ENCODE measurements around the gene ATP2C2.

ATP2C2 gene, protein sequence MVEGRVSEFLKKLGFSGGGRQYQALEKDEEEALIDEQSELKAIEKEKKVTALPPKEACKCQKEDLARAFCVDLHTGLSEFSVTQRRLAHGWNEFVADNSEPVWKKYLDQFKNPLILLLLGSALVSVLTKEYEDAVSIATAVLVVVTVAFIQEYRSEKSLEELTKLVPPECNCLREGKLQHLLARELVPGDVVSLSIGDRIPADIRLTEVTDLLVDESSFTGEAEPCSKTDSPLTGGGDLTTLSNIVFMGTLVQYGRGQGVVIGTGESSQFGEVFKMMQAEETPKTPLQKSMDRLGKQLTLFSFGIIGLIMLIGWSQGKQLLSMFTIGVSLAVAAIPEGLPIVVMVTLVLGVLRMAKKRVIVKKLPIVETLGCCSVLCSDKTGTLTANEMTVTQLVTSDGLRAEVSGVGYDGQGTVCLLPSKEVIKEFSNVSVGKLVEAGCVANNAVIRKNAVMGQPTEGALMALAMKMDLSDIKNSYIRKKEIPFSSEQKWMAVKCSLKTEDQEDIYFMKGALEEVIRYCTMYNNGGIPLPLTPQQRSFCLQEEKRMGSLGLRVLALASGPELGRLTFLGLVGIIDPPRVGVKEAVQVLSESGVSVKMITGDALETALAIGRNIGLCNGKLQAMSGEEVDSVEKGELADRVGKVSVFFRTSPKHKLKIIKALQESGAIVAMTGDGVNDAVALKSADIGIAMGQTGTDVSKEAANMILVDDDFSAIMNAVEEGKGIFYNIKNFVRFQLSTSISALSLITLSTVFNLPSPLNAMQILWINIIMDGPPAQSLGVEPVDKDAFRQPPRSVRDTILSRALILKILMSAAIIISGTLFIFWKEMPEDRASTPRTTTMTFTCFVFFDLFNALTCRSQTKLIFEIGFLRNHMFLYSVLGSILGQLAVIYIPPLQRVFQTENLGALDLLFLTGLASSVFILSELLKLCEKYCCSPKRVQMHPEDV

GRCh38 chr16:84368308-84368996 is at the start of gene ATP2C2:
Gene ATP2C2 (plus strand): TSS chr16:84368538. CDS start chr16:84368616, 78 bp downstream.
- Histone ChIP-seq H3K4me1 (ENCODE audit: control insufficient read depth, insufficient read depth, low read length) (peaks cover 13% of the 10 kb centered on the region), H3K27ac (ENCODE audit: low read depth, low read length) (no peak within 1 kb of the TSS), H3K36me3 (ENCODE audit: control insufficient read depth, insufficient read depth, low read length) (no peaks in the 10 kb centered on the region), H3K9me3 (ENCODE audit: control insufficient read depth, insufficient read depth, low read length) (no peaks in the 10 kb centered on the region), H3K4me3 (ENCODE audit: low read depth, low read length) (peak within 1 kb of the TSS; percentile 73), H3K27me3 (ENCODE audit: control insufficient read depth, insufficient read depth, low read length) (peaks cover 31% of the 10 kb centered on the region), H3K9ac (ENCODE audit: low read depth, low read length) (no peak within 1 kb of the TSS)

DNA sequence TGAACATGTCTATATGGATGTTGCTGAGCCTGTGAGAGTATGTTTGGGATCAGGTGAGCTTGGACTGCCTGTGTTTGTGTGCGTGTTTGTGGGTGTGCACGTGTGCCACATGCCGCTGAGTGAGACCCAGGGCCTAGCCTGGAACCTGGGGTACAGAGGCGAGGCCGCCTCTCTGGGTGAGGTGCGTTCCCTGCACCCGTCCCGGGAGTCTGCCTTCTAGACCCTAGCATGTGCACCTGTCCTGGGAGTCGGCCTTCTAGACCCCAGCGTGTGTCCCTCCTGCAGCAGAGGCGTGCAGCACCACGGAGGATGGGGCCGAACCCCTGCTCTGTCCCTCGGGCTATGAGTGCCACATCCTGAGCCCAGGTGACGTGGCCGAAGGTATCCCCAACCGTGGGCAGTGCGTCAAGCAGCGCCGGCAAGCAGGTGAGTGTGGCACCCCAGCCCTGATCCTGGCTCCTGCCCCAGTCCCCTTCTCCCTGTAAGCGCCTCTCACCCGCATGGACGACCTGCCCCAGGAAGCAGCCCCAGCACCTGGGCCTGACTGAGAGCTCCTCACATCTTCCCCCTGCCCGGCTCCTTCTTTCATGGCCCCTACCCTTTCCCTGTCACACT is 49.1 kb upstream of the ATP2C2 start:
- Histone ChIP-seq H3K36me3 (ENCODE audit: control insufficient read depth, insufficient read depth, low read length) (no peaks in the 10 kb centered on the region), H3K27ac (ENCODE audit: low read depth, low read length) (no peak overlapping the region), H3K9ac (ENCODE audit: low read depth, low read length) (no peak overlapping the region), H3K4me3 (ENCODE audit: low read depth, low read length) (no peak overlapping the region), H3K9me3 (ENCODE audit: control insufficient read depth, insufficient read depth, low read length) (no peaks in the 10 kb centered on the region), H3K27me3 (ENCODE audit: control insufficient read depth, insufficient read depth, low read length) (no peaks in the 10 kb centered on the region), H3K4me1 (ENCODE audit: control insufficient read depth, insufficient read depth, low read length) (no peaks in the 10 kb centered on the region)

- Histone ChIP-seq H3K4me1 (ENCODE audit: control insufficient read depth, insufficient read depth, low read length) (no peaks in the 10 kb centered on the region), H3K4me3 (ENCODE audit: low read depth, low read length) (no peak overlapping the region), H3K27ac (ENCODE audit: low read depth, low read length) (no peak overlapping the region), H3K9ac (ENCODE audit: low read depth, low read length) (no peak overlapping the region), H3K27me3 (ENCODE audit: control insufficient read depth, insufficient read depth, low read length) (no peaks in the 10 kb centered on the region), H3K36me3 (ENCODE audit: control insufficient read depth, insufficient read depth, low read length) (no peaks in the 10 kb centered on the region), H3K9me3 (ENCODE audit: control insufficient read depth, insufficient read depth, low read length) (no peaks in the 10 kb centered on the region)
These were observed 47.8 kb upstream of the ATP2C2 start for GRCh38 chr16:84320511-84320910.

GRCh38 chr16:84321932-84322331 is 46.4 kb upstream of the ATP2C2 start:
- Histone ChIP-seq H3K9ac (ENCODE audit: low read depth, low read length) (no peak overlapping the region), H3K27me3 (ENCODE audit: control insufficient read depth, insufficient read depth, low read length) (no peaks in the 10 kb centered on the region), H3K9me3 (ENCODE audit: control insufficient read depth, insufficient read depth, low read length) (no peaks in the 10 kb centered on the region), H3K4me1 (ENCODE audit: control insufficient read depth, insufficient read depth, low read length) (no peaks in the 10 kb centered on the region), H3K27ac (ENCODE audit: low read depth, low read length) (no peak overlapping the region), H3K4me3 (ENCODE audit: low read depth, low read length) (no peak overlapping the region), H3K36me3 (ENCODE audit: control insufficient read depth, insufficient read depth, low read length) (no peaks in the 10 kb centered on the region)

GRCh38 chr16:84322749-84323148 is 45.6 kb upstream of the ATP2C2 start:
- no peak overlapping the region for H3K4me3 ChIP-seq (ENCODE audit: low read depth, low read length)
- H3K36me3 ChIP-seq (ENCODE audit: control insufficient read depth, insufficient read depth, low read length), result no peaks in the 10 kb centered on the region
- H3K4me1 ChIP-seq (ENCODE audit: control insufficient read depth, insufficient read depth, low read length), result no peaks in the 10 kb centered on the region
- no peak overlapping the region for H3K9ac ChIP-seq (ENCODE audit: low read depth, low read length)
- H3K27ac ChIP-seq (ENCODE audit: low read depth, low read length), result no peak overlapping the region
- H3K27me3 ChIP-seq (ENCODE audit: control insufficient read depth, insufficient read depth, low read length), result no peaks in the 10 kb centered on the region
- no peaks in the 10 kb centered on the region for H3K9me3 ChIP-seq (ENCODE audit: control insufficient read depth, insufficient read depth, low read length)

GRCh38 chr16:84323606-84324005 is 44.7 kb upstream of the ATP2C2 start:
- Histone ChIP-seq H3K36me3 (ENCODE audit: control insufficient read depth, insufficient read depth, low read length) (no peaks in the 10 kb centered on the region), H3K9ac (ENCODE audit: low read depth, low read length) (no peak overlapping the region), H3K27ac (ENCODE audit: low read depth, low read length) (no peak overlapping the region), H3K9me3 (ENCODE audit: control insufficient read depth, insufficient read depth, low read length) (no peaks in the 10 kb centered on the region), H3K4me3 (ENCODE audit: low read depth, low read length) (no peak overlapping the region), H3K27me3 (ENCODE audit: control insufficient read depth, insufficient read depth, low read length) (no peaks in the 10 kb centered on the region), H3K4me1 (ENCODE audit: control insufficient read depth, insufficient read depth, low read length) (no peaks in the 10 kb centered on the region)

DNA sequence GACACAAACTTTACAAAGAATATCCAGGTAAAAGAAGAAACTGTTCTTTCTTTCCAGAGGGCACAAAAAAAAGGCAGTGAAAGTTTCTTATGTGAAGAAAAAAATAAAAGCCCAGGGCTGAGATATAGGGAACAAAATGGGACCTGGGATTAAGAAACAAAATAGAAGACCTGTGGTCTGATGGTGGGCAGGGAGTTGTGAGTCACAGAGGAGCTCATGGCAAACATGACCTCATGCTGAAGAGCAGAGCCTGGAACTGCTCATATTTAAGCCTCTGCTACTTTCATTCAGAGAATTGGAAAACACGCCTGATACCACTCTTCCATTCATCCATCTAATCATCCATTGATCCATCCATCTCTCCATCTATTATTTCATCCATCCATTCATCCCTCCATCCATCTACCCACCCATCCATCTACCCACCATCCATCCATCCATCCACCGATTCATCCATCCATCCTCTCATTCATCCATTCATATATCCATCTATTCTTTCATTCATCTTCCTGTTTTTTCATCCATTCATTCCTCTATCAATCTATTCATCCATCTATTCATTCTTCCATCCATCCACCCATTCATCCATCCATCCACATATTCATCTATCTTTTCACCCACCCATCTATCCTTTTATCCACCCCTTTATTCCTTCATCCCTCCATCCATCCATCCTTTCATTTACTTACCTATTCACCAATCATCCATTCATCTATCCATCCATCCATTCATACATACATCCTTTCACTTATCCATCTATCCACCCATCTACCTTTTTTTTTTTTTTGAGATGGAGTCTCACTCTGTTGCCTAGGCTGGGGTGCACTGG is 43.7 kb upstream of the ATP2C2 start:
- no peak overlapping the region for H3K27ac ChIP-seq (ENCODE audit: low read depth, low read length)
- H3K4me1 ChIP-seq (ENCODE audit: control insufficient read depth, insufficient read depth, low read length), result no peaks in the 10 kb centered on the region
- H3K9ac ChIP-seq (ENCODE audit: low read depth, low read length), result no peak overlapping the region
- H3K27me3 ChIP-seq (ENCODE audit: control insufficient read depth, insufficient read depth, low read length), result no peaks in the 10 kb centered on the region
- H3K36me3 ChIP-seq (ENCODE audit: control insufficient read depth, insufficient read depth, low read length), result no peaks in the 10 kb centered on the region
- H3K9me3 ChIP-seq (ENCODE audit: control insufficient read depth, insufficient read depth, low read length), result no peaks in the 10 kb centered on the region
- H3K4me3 ChIP-seq (ENCODE audit: low read depth, low read length), result no peak overlapping the region

GRCh38 chr16:84326545-84326944 is 41.8 kb upstream of the ATP2C2 start:
- Histone ChIP-seq H3K27ac (ENCODE audit: low read depth, low read length) (no peak overlapping the region), H3K36me3 (ENCODE audit: control insufficient read depth, insufficient read depth, low read length) (no peaks in the 10 kb centered on the region), H3K27me3 (ENCODE audit: control insufficient read depth, insufficient read depth, low read length) (no peaks in the 10 kb centered on the region), H3K4me1 (ENCODE audit: control insufficient read depth, insufficient read depth, low read length) (no peaks in the 10 kb centered on the region), H3K4me3 (ENCODE audit: low read depth, low read length) (no peak overlapping the region), H3K9me3 (ENCODE audit: control insufficient read depth, insufficient read depth, low read length) (no peaks in the 10 kb centered on the region), H3K9ac (ENCODE audit: low read depth, low read length) (no peak overlapping the region)

DNA sequence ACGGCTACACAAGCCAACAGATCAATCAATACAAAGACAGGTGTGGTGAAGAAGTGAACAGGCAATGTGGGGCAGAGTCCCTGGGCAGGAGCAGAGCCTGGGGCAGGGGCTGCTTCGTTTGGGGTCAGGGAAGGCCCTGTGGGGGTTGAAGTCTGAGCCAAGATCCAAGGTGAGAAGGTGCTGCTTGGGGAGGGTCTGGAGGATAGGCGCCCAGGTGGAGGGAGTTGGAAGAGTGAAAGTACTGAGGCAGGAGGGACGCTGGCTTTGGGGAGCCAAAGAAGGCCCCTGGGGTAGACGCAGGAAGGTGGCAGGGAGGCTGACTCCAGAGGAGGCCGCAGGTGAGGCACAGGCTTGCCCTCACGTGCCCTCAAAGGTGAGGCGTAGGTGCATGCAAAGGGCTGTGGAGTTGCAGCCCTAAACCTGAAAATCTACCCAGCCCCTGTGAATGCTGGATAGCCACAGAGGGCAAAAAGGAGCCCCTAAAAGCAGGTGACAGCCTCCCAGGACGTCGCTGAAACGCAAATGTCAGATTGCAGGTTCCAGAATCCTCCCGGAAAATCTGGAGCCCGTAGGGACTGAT is 40.3 kb upstream of the ATP2C2 start:
- Histone ChIP-seq H3K27ac (ENCODE audit: low read depth, low read length) (no peak overlapping the region), H3K4me1 (ENCODE audit: control insufficient read depth, insufficient read depth, low read length) (no peaks in the 10 kb centered on the region), H3K27me3 (ENCODE audit: control insufficient read depth, insufficient read depth, low read length) (no peaks in the 10 kb centered on the region), H3K9me3 (ENCODE audit: control insufficient read depth, insufficient read depth, low read length) (no peaks in the 10 kb centered on the region), H3K36me3 (ENCODE audit: control insufficient read depth, insufficient read depth, low read length) (no peaks in the 10 kb centered on the region), H3K4me3 (ENCODE audit: low read depth, low read length) (no peak overlapping the region), H3K9ac (ENCODE audit: low read depth, low read length) (no peak overlapping the region)
